ENCODE results near the gene CA12. TPM values are rescaled to one million over a fixed set of nuclear protein-coding genes. Genes with fewer than 3 reads are reported as not detected.
A peak's percentile ranks its signal among the peaks of the same experiment; 100 is the strongest.

Gene CA12
- total RNA-seq, 2 donors from 2014 or later: not detected

GRCh38 chr15:63299943-63300575 lies 81.6 kb downstream of the CA12 start:
- no peak overlapping the region for H3K27ac Mint-ChIP-seq
- H3K9me3 Mint-ChIP-seq: no peaks in the 10 kb centered on the region

DNA sequence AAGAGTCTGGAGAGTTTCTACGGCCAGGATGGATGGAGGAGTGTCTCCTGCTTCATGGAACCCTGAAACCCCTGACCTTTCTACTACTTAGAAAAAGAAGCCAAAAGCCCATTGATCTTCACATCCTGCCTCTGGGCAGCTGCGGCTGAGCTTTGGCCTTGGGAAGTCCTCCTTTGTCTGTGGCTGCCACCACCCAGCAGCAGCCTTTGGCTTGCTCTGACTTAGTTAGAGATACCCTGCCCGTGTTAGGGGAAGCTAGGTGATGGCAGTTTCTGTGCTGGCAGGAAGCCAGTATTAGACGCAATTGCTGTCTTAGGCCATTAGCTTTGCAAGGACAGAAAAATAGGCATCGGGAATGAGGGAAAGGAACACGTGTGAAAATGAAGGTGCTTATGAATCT lies 85.5 kb downstream of the CA12 start:
- Mint-ChIP-seq H3K4me1 (ENCODE audit: low read depth in 2 of 2) (peaks cover 6 to 11% of the 10 kb centered on the region in 2 donors), H3K27ac (peak overlapping the region; percentile 50 to 78), H3K27me3 (no peaks in the 10 kb centered on the region), H3K36me3 (peaks cover 5% of the 10 kb centered on the region), H3K9me3 (no peaks in the 10 kb centered on the region), H3K4me3 (peak overlapping the region; percentile 75)
- ATAC-seq (peak; percentile 38 to 66), DNase-seq (ENCODE audit: low spot score) (peak; percentile 66)

More at GRCh38 chr15:63299943-63300575, 81.6 kb downstream of the CA12 start:
- DNase-seq (ENCODE audit: low spot score) (no peak), ATAC-seq (no peak)
- Mint-ChIP-seq H3K4me1 (ENCODE audit: low read depth in 2 of 2) (peaks cover 6 to 11% of the 10 kb centered on the region in 2 donors), H3K4me3 (no peak overlapping the region), H3K36me3 (peaks cover 8% of the 10 kb centered on the region), H3K27me3 (no peaks in the 10 kb centered on the region)

DNA sequence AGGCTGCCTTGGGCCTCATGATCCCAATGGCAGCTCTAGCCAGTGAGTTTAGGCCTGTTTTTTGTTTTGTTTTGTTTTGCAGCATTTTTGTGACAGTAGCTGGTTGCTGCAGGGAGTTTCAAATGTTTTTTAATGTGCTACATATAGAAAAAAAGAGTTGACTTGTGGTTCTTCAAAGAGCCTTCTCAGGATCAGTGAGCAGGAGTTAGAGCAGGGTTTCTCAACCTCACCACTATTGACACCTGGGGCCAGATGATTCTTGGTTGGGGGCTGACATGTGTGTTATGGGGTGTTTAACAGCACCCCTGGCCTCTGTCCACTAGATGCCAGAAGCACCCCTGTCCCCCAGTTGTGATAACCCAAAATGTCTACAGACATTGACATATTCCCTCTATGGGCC lies 86.3 kb downstream of the CA12 start:
- H3K9me3 Mint-ChIP-seq: no peaks in the 10 kb centered on the region

GRCh38 chr15:63294359-63294758 lies 87.3 kb downstream of the CA12 start:
- DNase-seq (ENCODE audit: low spot score): no peak
- peak overlapping the region in 1 of 2 donors; percentile 24 for H3K27ac Mint-ChIP-seq
- no peak for ATAC-seq

More for the DNA sequence above, 86.3 kb downstream of the CA12 start:
- DNase-seq (ENCODE audit: low spot score) (no peak), ATAC-seq (no peak)
- H3K4me1 Mint-ChIP-seq (ENCODE audit: low read depth in 2 of 2): peaks cover 6 to 14% of the 10 kb centered on the region in 2 donors
- H3K36me3 Mint-ChIP-seq: peaks cover 5% of the 10 kb centered on the region
- H3K4me3 Mint-ChIP-seq: peak overlapping the region; percentile 13
- no peaks in the 10 kb centered on the region for H3K27me3 Mint-ChIP-seq
- H3K27ac Mint-ChIP-seq: peak overlapping the region; percentile 24 to 50

DNA sequence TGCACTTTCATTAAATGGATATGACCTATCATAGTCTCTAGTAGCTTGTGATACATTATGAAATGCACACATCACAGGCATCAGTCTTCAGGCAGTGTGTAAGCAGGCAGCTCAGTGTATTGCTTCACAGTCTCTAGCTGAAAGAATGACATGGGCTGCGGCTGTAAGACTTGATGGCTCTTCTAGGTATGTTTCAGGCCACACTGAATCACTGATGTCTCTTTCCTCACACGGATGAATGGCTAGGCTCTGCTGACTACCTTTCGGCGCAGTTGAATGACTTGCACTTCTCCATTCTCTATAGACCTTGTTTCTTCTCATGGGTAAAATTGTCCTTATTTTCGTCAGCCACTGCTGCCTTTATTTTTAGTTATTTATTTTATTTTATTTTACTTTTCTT lies 88.9 kb downstream of the CA12 start:
- H3K27me3 Mint-ChIP-seq: no peaks in the 10 kb centered on the region
- DNase-seq (ENCODE audit: low spot score) (no peak), ATAC-seq (no peak)
- no peaks in the 10 kb centered on the region for H3K9me3 Mint-ChIP-seq
- H3K36me3 Mint-ChIP-seq: peaks cover 5% of the 10 kb centered on the region
- peak overlapping the region in 1 of 2 donors; percentile 70 for H3K27ac Mint-ChIP-seq
- H3K4me1 Mint-ChIP-seq (ENCODE audit: low read depth in 2 of 2): peaks cover 11 to 14% of the 10 kb centered on the region in 2 donors
- no peak overlapping the region for H3K4me3 Mint-ChIP-seq

More at GRCh38 chr15:63294359-63294758, 87.3 kb downstream of the CA12 start:
- H3K4me1 Mint-ChIP-seq (ENCODE audit: low read depth in 2 of 2): peaks cover 6 to 14% of the 10 kb centered on the region in 2 donors
- H3K9me3 Mint-ChIP-seq: no peaks in the 10 kb centered on the region
- H3K36me3 Mint-ChIP-seq: peaks cover 5% of the 10 kb centered on the region
- H3K27me3 Mint-ChIP-seq: no peaks in the 10 kb centered on the region
- no peak overlapping the region for H3K4me3 Mint-ChIP-seq

- Mint-ChIP-seq H3K4me1 (ENCODE audit: low read depth in 2 of 2) (peaks cover 11 to 13% of the 10 kb centered on the region in 2 donors), H3K4me3 (no peak overlapping the region), H3K27me3 (no peaks in the 10 kb centered on the region), H3K9me3 (no peaks in the 10 kb centered on the region), H3K36me3 (peaks cover 6% of the 10 kb centered on the region), H3K27ac (peak overlapping the region in 1 of 2 donors; percentile 70)
- no peak for DNase-seq (ENCODE audit: low spot score)
- ATAC-seq: no peak
These were observed 89.4 kb downstream of the CA12 start for GRCh38 chr15:63292241-63292640.

DNA sequence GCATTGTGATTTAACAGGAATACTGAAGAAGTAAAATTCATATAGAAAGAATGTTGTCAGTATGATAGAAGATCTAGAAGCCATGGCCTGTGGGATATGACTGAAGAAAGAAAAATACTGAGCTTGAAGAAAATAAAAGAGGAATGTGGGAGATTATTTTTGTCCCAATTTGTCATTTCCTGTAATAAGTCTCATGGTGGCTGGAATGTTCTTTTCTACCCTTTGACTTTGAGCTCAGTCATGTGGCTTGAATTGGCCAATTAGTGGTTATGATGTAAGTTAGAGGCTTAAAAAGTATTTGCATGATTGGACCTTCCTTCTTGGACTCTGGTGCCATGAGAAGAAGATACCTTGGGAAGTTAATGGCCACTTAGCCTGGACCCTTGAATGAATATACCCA lies 90.1 kb downstream of the CA12 start:
- Mint-ChIP-seq H3K4me1 (ENCODE audit: low read depth in 2 of 2) (peaks cover 10 to 13% of the 10 kb centered on the region in 2 donors), H3K36me3 (peaks cover 8% of the 10 kb centered on the region), H3K27me3 (no peaks in the 10 kb centered on the region), H3K27ac (no peak overlapping the region), H3K4me3 (no peak overlapping the region), H3K9me3 (no peaks in the 10 kb centered on the region)
- ATAC-seq: no peak
- no peak for DNase-seq (ENCODE audit: low spot score)

DNA sequence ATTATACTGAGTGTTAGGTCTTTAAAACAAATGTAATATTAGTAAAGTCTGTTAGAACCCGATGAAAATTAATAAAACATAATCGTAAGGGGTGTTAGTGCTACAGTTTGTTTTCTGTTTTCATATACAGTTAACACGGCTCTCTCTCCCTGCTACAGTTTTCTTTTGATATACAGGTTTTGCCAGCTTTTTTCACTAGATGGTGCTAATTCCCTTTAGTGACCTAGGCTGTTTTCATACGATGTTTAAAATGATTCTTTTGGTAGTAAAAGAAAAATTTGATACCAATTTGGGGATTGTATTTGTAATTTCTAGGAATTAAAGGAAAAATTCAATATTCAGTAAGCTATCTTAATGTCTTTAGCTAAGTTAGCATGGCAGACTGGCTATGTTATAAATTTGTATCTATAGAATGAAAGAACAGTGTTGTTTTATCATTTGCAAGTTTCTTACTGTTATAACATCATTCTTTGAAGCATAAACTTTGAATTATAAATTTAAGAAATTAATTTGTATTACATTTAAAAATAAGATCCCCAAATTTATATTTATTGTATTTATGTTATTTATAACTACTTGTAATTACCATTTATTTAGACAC lies 92.8 kb downstream of the CA12 start:
- DNase-seq (ENCODE audit: low spot score): no peak

DNA sequence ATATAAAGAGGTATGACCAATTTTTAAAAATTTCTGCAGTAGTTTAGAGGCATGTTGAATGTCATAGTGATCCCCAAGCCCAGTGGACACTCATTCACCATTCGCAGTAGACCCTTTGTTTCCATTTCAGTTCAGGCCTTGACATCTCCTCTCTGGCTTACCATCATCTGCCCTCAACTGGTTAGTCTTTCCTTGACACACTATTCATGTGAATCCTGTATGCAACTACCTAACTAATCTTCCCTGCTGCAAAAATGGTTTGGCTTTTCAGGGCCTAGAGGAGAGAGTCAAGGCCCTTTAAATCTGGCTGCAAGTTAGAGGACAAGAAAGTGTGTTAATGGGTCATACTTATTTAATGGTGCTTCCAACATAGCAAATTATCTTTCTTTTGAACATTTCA lies 93.3 kb downstream of the CA12 start:
- ATAC-seq: no peak
- H3K4me3 Mint-ChIP-seq: no peak overlapping the region
- peaks cover 4% of the 10 kb centered on the region for H3K36me3 Mint-ChIP-seq
- H3K27ac Mint-ChIP-seq: peak overlapping the region in 1 of 2 donors; percentile 16
- H3K4me1 Mint-ChIP-seq (ENCODE audit: low read depth in 2 of 2): peaks cover 6 to 10% of the 10 kb centered on the region in 2 donors
- no peaks in the 10 kb centered on the region for H3K9me3 Mint-ChIP-seq
- DNase-seq (ENCODE audit: low spot score): no peak
- H3K27me3 Mint-ChIP-seq: no peaks in the 10 kb centered on the region

More for the DNA sequence above, 92.8 kb downstream of the CA12 start:
- peak in 1 of 2 donors; percentile 46 for ATAC-seq
- no peaks in the 10 kb centered on the region for H3K27me3 Mint-ChIP-seq
- peaks cover 4% of the 10 kb centered on the region for H3K36me3 Mint-ChIP-seq
- no peak overlapping the region for H3K4me3 Mint-ChIP-seq
- H3K27ac Mint-ChIP-seq: peak overlapping the region in 1 of 2 donors; percentile 16
- no peaks in the 10 kb centered on the region for H3K9me3 Mint-ChIP-seq
- H3K4me1 Mint-ChIP-seq (ENCODE audit: low read depth in 2 of 2): peaks cover 5 to 6% of the 10 kb centered on the region in 2 donors

DNA sequence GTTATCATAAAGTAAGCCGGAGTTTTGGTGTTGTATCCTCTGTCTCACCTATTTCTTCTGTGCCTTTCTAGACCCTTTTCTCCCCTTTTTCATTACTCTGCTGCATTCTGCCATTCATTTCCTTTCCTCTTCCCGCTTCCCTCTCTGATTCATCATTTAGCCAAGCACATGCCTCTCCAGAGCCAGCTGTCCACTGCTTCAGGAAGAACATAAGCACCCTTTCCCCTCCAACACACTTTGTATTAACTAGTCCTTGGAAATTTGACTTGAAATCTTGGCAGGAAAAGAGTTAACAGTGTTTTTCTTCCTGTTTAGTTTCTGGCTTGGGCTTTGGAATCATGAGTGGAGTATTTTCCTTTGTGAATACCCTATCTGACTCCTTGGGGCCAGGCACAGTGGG lies 94.5 kb downstream of the CA12 start:
- Mint-ChIP-seq H3K9me3 (no peaks in the 10 kb centered on the region), H3K27ac (no peak overlapping the region), H3K4me3 (no peak overlapping the region), H3K27me3 (no peaks in the 10 kb centered on the region), H3K36me3 (peaks cover 4% of the 10 kb centered on the region), H3K4me1 (ENCODE audit: low read depth in 2 of 2) (peaks cover 6 to 11% of the 10 kb centered on the region in 2 donors)
- ATAC-seq (no peak), DNase-seq (ENCODE audit: low spot score) (no peak)

DNA sequence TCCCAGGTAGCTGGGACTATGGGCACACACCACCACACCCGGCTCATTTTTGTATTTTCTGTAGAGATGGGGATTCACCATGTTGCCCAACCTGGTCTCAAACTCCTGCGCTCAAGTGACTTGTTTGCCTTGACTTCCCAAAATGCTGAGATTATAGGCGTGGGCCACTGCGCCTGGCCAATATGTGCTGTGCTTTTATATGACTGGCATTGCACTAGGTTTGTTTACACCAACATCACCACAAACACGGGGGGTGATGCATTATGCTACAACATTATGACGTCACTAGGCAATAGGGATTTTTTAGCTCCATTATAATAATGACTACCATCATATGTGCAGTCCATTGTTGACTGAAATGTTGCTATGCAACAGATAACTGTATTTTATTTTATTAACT lies 97.3 kb downstream of the CA12 start:
- DNase-seq (ENCODE audit: low spot score) (no peak), ATAC-seq (no peak)
- Mint-ChIP-seq H3K4me1 (ENCODE audit: low read depth in 2 of 2) (peaks cover 7 to 11% of the 10 kb centered on the region in 2 donors), H3K4me3 (no peak overlapping the region), H3K27ac (no peak overlapping the region), H3K36me3 (peaks cover 4% of the 10 kb centered on the region), H3K27me3 (no peaks in the 10 kb centered on the region), H3K9me3 (no peaks in the 10 kb centered on the region)

DNA sequence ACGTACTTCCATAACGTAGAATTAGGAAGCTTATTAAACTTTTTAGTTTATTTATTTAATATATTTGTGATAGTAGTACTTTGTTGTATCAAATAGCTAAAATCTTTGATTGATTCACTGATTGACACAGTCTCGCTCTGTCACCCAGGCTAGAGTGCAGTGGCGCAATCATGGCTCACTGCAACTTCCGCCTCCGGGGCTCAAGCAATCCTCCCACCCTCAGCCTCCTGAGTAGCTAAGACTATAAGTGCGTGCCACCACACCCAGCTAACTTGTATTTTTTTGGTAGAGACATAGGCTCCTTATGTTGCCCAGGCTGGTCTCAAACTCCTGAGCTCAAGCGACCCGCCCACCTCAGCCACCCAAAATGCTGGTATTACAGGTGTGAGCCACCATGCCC lies 98.5 kb downstream of the CA12 start:
- Mint-ChIP-seq H3K27me3 (no peaks in the 10 kb centered on the region), H3K9me3 (no peaks in the 10 kb centered on the region), H3K4me1 (ENCODE audit: low read depth in 2 of 2) (peaks cover 6 to 7% of the 10 kb centered on the region in 2 donors), H3K27ac (no peak overlapping the region), H3K4me3 (no peak overlapping the region), H3K36me3 (peaks cover 4% of the 10 kb centered on the region)
- ATAC-seq (no peak), DNase-seq (ENCODE audit: low spot score) (no peak)

DNA sequence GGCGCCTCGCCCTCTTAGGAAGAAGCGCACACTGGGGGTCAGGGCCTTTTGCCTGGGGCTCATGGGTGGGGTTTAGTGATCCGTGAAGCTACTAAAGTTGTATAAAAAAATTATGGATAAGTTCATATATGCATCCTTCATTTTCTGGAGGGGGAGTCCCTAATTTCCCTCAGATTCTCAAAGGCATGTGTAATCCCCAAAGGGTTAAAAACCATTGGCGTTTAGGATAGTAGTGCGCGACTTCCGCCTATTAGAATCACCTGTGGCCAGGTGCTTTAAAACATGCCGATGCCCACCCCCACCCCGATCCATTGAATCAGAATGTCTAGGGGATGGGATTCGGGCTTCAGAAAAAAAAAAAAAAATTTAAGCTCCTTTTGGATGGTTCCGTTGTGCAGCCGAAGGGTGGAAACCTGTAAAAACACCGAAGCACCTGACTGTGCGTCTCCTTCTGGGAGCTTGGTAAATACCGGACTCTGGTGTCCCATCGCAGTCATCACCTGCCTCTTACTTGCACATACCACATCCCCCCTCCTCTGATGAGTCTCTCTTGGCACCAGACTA lies 103.7 kb downstream of the CA12 start:
- no peak for ATAC-seq
- H3K4me1 Mint-ChIP-seq (ENCODE audit: low read depth in 2 of 2): peaks cover 29 to 31% of the 10 kb centered on the region in 2 donors
- H3K27ac Mint-ChIP-seq: peak overlapping the region; percentile 50 to 61
- peak overlapping the region; percentile 80 for H3K4me3 Mint-ChIP-seq
- H3K27me3 Mint-ChIP-seq: no peaks in the 10 kb centered on the region
- no peaks in the 10 kb centered on the region for H3K36me3 Mint-ChIP-seq
- DNase-seq (ENCODE audit: low spot score): no peak
- no peaks in the 10 kb centered on the region for H3K9me3 Mint-ChIP-seq
